GM19438 (cell line): ENCODE measurements around the gene LMBR1.
"Not testable (repeated sequence)": the region's sequence is repeated elsewhere in the genome, so short reads cannot be mapped to it uniquely, and the experiment has no call there.

Source experiments
- ATAC-seq: cut with Tn5 transposase; IDR thresholded peaks from one replicate; pipeline ENCODE4 v1.9.1; 2021; ENCODE audit warnings: low read depth; ENCODE audit not compliant: unreplicated experiment

The LMBR1 gene

DNA sequence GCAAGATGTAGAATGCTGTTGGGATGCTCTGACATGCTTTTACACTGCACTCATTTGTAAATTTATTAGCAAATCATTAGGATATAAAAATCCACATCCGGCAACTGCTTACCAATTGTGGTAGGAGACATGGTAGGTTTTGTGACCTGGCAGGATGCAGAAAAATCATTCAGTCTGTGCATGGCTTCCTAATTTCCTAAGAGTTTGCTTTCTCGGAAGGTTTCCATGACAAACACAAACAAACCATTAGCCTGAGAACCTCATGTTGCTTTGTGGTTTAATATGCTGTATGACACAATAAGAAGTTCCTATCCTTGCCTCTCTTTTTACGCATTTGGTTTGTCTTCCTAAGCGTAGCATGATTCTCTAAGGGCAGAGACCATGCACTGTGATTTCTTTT, 14.7 kb upstream of the LMBR1 start:
- ATAC-seq, result no peak

- no peak for ATAC-seq
These were observed 13.2 kb upstream of the LMBR1 start for GRCh38 chr7:156906200-156906649.

DNA sequence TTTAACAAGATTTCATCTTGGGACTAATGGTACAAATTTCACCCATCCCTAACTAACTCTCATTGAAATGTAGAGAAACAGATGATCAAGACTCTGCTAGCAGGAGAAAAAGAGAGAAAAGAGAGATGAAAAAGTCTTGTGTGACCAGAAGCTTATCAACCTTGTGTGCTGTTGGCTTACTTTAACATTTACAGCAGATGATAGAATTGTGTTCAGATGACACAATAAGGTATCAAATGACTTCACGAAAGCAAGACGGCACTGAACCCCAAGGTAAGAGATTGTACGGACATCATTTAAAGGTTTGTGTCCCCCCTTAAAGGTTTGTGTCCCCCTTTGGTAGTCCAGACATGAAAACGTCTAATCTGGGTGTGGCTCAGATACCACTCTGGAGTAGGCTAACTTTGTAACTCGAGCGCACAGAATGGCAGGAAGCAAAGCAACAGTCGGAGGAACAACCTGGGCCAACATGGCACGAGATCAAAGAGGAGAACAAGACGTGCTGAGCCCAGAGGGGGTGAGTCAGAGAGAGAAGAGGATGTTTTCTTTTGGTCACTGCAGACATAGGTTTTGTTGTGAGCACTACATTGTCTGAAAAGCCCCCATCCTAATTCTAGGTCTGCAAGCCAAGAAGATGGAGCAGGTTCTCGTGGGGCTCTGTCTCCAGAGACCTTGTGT, 10.4 kb upstream of the LMBR1 start:
- no peak for ATAC-seq

GRCh38 chr7:156900093-156900492, 7.1 kb upstream of the LMBR1 start:
- not testable (repeated sequence) for ATAC-seq

DNA sequence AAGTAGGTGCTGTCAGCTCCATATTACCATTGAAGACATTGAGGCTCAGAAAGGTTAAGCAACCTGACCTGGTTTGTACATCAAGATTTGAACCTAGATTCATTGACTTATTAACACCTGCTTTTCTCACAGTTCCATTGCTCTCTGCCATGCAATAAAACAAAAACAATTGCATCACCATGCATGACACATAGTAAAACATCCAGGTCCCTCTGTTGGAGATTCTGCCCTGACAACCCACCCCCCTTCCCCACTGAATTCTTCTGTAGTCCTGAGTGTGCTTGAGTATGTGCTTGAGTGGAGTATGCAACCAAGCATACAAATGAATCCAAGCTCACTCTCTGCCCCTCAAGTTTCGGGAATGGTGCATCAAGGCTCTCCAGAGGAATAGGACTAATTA, 6.0 kb upstream of the LMBR1 start:
- no peak for ATAC-seq

DNA sequence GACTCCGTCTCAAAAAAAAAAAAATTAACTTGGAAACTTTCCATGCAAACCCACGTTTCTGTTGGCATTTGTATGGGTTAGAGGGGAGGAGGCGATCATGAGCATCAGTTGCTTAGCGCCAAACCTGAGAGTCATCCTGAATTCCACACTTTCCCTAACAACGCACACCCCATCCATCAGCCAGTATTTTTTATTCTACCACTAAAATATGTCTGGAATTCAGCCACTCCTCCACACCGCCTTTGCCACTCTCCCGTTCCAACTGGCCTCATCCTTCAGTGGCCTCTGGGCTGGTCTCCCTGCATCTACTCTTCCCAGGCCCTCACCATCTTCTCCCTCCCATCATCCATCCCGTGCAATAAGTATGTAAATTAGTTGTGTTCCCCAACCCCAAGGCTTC, 4.7 kb upstream of the LMBR1 start:
- ATAC-seq, result no peak

- ATAC-seq, result no peak
These were observed 3.5 kb upstream of the LMBR1 start for GRCh38 chr7:156896388-156897022.

DNA sequence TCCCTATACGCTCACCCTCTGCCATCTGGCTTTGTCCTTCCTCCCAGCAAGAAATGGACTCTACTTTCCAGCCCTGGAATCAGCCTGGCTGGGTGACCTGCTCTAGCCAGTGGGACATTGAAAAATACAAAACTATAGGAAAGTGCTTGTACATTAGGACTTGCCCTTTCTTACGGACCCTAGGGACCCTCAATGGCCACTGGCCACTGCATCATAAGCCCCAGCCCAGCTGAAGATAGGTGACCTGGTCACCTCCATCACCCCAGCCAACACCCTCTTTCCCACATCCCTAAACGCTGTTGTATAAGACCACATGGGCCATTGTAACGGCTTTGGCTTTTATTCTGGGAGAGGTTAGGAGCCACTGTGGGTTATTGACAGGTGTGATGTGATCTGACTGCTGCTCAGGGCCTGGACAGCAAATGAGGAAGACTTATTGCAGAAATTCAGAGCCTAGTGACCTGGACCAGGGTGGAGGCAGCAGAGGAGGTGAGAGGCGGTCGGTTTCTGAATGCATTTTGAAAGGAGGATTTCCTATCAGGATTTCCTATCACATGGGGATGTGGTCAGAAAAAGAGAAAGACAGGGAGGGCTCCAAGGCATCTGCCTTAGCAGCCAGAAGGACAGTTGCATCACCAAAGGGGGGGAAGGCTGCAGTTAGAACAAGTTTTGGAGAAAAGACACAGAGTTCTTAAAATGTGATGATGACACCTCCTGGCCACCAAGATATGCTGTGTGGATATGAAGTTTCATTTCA, 2.2 kb upstream of the LMBR1 start:
- no peak for ATAC-seq

- peak; percentile 18 for ATAC-seq
These were observed 742 bp downstream of the LMBR1 start for GRCh38 chr7:156892081-156892800.

GRCh38 chr7:156889746-156890145, 3.2 kb downstream of the LMBR1 start:
- no peak for ATAC-seq

DNA sequence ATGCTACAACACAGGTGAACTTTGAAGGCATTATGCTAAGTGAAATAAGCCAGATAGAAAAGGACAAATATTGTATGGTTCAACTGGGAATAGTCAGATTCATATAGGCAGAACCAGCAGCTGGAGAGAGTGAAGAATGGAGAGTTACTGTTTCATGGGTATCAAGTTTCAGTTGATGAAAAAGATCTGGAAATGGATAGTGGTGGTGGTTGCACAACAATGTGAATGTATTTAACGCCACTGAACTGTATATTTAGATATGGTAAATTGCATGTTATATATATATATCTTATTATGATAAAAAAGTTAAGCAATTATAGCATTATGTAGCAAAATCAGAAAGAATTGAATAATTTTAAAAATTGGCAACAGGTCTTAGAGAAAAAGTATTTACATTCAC, 3.9 kb downstream of the LMBR1 start:
- ATAC-seq, result no peak

GRCh38 chr7:156886020-156886795, 6.8 kb downstream of the LMBR1 start:
- ATAC-seq, result no peak

DNA sequence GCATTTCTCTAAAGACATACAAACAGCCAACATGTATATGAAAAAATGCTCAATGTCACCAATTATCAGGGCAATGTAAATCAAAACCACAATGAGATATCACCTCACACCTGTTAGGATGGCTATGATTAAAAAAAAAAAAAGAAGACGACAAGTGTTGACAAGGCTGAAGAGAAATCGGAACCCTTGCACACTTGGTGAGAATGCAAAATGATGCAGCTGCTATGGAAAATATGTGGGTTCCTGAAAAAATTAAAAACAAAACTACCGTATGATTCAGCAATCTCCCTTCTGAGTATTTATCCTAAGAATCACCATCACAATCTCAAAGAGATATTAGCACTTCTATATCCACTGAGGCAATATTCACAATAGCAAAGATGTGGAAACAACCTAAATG, 11.3 kb downstream of the LMBR1 start:
- ATAC-seq, result no peak

DNA sequence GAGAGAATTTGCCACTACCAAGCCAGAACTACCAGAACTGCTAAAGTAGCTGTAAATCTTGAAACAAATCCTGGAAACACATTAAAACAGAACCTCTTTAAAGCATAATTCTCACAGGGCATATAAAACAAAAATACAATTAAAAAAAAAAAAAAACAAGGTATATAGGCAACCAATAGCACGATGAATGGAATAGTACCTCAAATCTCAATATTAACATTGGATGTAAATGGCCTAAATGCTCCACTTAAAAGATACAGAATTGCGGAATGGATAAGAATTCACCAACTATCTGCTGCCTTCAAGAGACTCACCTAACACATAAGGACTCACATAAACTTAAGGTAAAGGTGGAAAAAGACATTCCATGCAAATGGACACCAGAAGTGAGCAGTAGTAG, 17.2 kb downstream of the LMBR1 start:
- ATAC-seq, result no peak

- ATAC-seq, result not testable (repeated sequence)
These were observed 24.6 kb downstream of the LMBR1 start for GRCh38 chr7:156868363-156868762.

- ATAC-seq, result no peak
These were observed 27.5 kb downstream of the LMBR1 start for GRCh38 chr7:156865493-156865892.

GRCh38 chr7:156862022-156862421, 31.0 kb downstream of the LMBR1 start:
- not testable (repeated sequence) for ATAC-seq

DNA sequence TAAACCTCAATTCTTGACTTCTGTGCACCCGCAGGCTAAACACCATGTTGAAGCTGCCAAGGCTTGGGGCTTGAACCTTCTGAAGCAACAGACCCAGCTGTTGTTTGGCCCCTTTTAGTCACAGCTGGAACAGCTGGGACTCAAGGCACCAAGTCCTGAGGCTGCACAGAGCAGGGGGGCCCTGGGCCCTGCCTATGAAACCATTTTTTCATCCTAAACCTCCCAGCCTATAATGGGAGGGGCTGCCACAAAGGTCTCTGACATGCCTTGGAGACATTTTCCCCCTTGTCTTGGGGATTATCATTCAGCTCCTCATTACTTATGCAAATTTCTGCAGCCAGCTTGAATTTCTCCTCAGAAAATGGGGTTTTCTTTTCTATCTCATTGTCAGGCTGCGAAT, 31.8 kb downstream of the LMBR1 start:
- ATAC-seq, result no peak

DNA sequence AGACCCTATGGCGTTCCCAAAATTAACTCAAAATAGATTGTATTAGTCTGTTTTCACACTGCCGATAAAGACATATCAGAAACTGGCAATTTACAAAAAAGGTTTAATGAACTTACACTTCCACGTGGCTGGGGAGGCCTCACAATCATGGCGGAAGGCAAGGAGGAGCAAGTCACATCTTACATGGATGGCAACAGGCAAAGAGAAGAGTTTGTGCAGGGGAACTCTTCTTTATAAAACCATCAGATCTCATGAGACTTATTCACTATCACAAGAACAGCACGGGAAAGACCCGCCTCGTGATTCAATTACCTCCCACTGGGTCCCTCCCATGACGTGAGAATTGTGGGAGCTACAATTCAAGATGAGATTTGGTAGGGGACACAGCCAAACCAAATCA, 32.9 kb downstream of the LMBR1 start:
- not testable (repeated sequence) for ATAC-seq

DNA sequence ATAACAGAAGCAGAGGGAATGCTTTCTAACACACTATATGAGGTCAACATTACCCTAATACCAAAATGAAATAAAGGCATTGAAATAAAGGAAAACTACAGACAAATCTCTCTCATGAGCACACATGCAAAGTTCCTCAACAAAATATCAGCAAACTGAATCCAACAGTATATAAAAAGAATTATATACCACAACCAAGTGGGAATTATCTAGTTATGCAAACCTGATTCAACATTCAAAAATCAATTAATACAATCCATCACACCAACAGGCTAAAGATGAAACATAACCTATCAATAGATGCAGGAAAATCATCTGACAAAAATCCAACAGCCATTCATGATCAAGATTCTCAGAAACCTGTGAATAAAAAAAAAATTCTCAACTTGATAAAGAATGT, 34.5 kb downstream of the LMBR1 start:
- no peak for ATAC-seq
